Stomach (tissue), 4 donors: ENCODE results near the gene SULF2.

Experiments used
- CTCF ChIP-seq, 7 experiments: fragments of 450-650 bp in 4 of 7; fragments of 200-600 bp in 3 of 7; sonication (generic) in 3 of 7; IDR thresholded peaks; one replicate each; pipeline ENCODE4 v1.5.1; 2016 to 2019; ENCODE audit warnings: antibody characterized with exemption in 7 of 7, control low read depth in 2 of 7, mild to moderate bottlenecking in 1 of 7
- EP300 ChIP-seq: sonication (generic); formaldehyde crosslinking; IDR thresholded peaks from one replicate; pipeline ENCODE4 v1.6.1; 2017; ENCODE audit warnings: antibody characterized with exemption
- POLR2A ChIP-seq, 4 donors: fragments of 450-650 bp; IDR thresholded peaks; one replicate each; pipeline ENCODE4 v1.6.1; 2016; ENCODE audit warnings: antibody characterized with exemption in 4 of 4, control low read depth in 2 of 4, mild to moderate bottlenecking in 1 of 4, moderate library complexity in 1 of 4
- POLR2AphosphoS5 ChIP-seq, 3 donors: sonication (generic); formaldehyde crosslinking; IDR thresholded peaks; one replicate each; pipeline ENCODE4 v1.6.1; 2016; ENCODE audit warnings: antibody characterized with exemption in 3 of 3

GRCh38 chr20:47815866-47816265 lies 30.6 kb upstream of the SULF2 start:
- TF ChIP-seq CTCF (IDR thresholded peaks at IDR 0.05), result no peak
- TF ChIP-seq POLR2A (IDR thresholded peaks at IDR 0.05), result no peak
- TF ChIP-seq EP300, result no peak
- no peak for TF ChIP-seq POLR2AphosphoS5 (IDR thresholded peaks at IDR 0.05)
